Measurements from ENCODE around the gene TRMT1.

The TRMT1 gene

DNA sequence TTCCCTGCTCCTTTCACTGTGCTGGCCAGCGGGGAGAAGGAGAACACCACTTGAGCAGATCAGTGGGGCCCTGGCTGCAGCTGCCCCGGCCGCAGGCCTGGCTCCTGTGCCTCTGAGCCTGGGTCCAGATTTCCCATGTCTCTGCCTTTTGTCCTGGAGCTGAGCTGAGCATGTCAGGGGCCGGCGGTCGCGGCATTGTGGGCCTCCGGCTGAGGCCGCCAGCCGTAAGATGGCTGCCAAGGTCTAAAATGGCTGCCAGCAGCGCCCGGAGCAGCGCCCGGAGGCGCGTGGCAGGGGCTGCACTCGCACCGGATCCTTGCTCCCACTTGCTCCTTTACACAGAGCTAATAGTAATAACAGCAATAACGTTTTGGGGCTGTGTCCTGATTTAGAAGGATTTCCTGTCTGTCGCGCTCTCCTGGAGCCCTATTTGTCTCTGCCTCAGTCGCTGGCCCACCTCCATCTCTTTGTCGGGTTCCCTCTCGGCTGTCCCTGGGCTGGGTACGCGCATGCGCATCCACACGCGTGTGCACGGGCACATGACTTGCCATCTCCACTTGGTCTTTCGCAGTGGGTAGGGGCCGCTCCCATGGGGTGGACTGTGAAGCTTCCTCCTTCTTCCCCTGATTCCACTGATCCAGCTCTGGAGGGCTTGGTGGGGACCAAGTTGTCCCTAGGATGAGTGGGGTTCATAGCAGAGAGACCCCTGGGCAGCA is 46.0 kb downstream of the TRMT1 start:
- DNase-seq (ENCODE audit: low read depth): no peak

DNA sequence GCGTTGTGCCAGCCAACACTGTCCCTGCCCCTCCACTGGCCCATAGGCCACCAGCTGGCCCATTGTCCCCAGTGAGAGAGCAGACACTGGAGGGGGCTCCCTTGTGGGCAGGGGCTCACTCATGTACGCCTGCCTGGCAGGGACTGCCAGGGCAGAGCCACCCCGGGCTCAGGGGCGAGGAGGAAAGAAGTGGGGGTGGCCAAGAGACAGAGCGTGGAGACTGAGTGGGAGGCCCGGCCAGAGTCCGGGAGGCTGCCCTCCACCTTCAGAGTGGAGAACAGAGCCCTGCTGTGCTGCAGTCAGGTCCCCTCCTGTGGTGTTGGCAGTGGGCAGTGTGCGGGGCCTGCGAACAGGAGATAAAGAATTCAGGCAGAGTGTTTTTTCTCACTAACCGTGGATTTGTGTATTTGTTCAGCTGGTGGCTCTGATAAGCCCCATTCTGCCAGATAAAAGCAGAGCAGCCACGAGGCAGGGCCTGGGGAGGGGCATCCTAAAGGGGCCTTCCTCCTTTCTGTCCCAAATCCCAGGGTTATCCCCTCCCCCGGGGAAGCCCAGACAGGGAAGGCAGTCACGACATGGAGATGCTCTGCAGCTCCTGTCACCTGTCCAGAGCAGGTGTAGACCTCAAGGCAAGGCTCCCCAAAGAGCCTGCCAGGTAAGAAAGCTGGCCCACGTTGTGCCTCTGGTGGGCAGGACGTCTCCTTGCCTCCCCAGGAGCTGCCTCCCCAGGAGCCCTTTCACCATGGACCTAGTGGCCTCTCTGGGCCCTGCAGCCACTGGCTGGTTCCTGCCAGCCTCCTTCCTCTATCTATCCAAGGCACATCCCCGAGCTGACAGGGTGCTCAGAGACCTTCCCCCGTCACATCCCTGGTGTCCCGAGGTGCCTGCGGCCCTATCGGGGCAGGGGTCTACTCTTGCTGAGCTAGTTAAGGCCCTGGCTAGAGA is 46.9 kb downstream of the TRMT1 start:
- DNase-seq (ENCODE audit: low read depth): no peak

DNA sequence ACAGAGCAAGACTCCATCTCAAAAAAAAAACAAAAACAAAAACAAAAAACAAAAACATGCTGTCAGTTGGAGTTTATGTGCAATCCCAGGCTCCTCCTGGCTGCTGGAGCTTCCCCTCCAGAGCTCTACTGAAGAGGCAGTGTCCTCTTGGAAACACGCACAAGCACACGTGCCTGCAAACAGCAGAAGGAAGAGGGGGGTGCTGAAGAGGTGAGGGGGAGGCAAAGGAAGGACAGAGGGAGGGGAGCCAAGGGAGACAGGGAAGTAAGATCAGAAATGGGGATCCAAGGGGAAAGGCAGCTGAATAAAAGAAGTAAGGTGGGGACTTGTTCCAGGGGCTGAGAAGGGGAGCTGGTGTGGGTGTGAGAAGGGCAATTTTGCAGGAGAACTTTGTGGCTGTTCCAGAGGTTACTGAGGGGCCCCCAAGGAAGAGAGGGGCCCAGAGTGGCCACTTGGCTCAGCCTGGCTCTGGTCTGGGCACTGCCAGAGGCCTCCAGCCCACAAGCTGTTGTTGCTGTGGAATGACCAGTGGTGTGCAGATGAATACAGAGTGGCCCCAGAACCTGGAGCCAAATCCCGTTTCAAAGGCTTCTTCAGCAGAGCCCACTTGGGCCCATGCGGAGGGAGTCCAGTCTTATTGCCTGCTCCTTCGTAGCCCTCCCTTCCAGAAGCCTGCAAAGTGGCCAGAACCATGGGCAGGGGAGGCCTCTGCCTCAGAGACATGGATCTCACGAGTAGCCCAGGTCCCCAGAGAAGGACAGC is 48.3 kb downstream of the TRMT1 start:
- DNase-seq (ENCODE audit: low read depth): no peak

DNA sequence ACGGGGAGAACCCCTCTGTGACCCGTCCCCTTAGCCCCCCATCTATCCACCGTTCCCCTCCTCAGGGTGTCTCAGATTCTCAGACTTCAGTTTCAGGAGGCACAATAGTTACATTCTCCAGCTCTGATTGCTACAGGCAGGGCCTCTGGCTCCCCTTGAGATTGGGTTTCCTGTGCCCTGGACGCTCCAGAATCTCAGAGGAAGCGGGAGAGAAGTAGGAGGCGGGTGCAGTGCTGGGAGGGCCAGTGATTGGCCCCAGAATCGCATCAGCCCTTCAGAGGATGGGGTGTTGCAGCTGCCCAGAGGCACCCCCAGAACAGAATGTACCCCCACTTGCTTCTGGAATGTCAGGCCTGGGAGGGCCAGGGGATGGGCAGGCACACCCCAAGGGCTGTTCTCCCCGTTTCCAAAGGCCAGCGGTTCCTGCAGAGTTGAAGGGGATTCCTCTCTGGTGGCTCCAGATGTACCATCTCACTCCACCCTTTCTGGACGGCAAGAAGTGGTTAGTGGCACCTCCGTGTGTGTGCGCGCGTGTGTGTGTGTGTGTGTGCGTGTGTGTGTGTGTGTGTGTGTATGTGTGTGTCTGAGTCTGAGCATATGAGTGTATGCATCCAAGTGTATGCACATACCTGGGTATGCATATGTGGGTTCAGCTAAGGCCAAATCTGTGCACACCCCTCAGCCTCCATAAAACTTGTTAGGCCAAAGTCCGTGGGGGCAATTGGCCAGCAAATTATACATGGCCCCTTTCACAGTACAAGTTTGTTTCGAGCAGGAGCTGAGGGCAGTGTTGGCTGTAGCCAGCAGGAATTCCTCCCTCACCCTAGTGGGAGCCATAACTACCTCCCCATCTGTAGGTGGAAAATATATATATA is 49.4 kb downstream of the TRMT1 start:
- DNase-seq (ENCODE audit: low read depth): no peak

DNA sequence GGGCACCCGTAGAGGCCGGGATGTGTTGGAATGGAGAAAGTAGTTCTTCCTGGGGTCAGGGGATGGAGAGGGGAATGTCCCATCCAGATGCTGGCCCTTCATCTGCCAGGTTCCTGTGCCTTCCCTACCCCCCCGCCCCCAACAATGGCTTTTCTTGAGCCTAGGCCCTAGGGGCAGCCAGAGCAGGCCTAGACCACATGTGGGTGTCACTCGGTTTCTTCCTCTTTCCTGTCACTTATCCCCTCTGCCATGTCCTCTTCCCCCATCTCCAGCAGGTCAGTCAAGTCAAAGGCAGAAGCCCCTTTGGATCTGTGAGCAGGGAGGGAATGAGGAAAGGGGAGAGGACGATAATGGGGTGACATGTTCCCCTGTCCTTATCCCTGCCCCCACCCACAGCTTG is 50.3 kb downstream of the TRMT1 start:
- DNase-seq (ENCODE audit: low read depth): no peak

DNA sequence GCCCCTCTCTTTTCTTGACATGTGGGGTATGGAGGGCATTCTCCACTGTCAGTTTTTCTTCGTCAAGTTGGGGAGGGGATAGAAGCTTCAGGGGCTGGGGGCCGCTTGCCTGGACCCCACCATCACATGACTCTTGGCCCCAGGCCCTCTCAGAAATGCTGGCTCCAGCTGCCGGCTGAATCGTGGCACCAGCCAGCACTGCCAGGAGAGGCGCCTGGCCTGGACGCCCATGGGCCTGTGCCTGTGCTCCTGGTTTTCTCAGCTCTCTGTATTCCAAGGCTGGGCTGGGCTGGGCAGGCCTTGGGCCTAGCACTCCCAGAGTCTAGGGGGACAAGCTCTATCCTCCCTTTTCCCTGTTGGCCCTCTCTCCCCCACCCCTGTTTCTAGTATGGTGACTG is 52.4 kb downstream of the TRMT1 start:
- no peak for DNase-seq (ENCODE audit: low read depth)

DNA sequence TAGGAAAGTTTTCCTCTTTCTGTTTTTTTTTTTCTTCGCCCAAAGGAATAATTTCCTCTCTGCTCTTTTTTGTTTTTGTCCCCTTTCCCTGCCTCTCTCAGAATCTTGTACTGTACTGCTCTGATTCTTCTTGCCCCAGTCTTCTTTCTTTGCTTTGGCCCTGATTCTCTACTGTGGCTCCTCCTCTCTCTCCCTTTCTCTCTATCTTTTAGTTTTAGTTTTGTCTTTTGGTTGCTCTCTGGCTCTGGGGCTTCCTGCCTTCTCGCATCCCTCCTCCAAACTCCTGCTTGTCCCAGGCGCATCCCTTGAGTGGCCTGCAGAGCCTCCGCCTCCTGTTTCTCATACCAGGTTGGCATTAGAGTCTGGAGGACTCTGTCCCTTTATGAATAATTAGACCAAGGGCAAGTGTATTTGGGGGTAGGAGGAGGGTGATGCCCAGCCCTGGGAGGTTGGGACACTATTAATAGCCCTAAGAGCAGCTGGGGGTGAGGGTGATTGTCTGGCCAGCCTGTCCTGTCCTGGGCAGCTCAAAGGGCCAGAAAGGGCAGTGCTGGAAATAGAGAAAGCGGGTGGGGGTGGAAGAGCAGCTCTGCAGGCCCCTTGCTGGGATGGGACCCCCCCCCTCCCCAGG is 53.0 kb downstream of the TRMT1 start:
- DNase-seq (ENCODE audit: low read depth): no peak

DNA sequence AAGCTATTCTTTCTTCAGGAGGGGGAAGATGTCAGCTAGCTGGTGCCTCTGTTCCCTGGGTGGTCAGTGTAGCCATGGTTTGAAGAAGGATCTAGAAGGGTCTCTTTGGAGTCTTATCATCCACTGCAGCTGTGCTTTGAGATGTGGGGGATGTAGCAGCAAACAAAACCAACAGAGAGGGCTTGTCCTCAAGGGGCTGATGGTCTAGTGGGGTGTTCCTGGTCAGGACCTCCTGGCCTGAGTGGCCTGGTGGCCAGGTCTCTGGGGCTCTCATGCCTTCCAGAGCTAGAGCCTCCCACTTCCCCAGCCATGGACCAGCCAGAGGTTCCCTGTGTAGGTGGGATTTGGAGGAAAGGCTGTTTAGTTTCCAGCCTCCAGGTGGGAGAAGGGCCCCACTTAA is 54.2 kb downstream of the TRMT1 start:
- DNase-seq (ENCODE audit: low read depth): no peak

DNA sequence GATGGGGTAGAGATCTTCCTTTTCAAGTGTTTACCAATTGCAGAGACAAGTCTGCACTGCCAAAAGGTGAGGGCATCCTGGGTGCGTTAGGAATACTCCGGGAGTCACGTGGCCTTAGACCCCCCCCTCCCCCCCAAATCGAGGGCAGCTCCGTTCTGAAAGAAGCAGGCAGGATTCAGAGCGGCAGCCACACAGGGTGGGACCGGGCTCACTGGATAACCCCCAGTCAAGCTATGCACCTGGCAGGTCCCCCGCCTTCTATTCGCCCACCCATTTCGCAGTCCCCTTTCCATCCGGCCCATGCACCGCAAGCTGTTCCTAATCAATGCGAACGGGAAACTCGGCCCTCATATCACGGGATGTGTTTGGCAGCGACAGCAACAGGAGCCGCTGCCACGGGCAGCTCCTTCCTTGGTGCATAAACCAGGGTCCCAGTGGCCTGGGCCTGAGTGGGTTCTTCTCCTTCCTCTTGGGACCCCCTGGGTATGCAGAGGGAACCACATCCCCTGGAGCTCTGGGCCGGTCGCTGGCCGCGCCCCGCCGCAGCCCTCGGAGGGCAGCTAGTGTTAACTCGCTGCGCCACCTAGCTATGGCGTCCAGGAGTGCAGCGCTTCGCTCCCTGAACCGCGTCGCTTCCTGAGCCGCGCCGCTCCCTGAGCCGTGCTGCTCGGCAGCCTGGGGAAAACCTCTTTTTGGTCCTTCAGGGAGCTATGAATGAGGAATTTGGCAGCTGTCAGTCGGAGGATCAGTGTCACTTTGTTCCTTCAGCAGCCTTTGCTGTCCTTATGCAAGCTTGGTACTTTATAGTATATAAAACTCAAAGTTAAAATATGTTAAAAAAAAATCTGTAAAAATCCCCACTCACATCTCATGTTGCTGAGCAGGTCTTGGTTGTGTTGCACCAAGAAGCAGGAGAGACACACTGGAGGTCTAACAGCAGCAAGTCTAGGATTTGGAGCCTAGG is 55.3 kb downstream of the TRMT1 start:
- DNase-seq (ENCODE audit: low read depth): no peak

DNA sequence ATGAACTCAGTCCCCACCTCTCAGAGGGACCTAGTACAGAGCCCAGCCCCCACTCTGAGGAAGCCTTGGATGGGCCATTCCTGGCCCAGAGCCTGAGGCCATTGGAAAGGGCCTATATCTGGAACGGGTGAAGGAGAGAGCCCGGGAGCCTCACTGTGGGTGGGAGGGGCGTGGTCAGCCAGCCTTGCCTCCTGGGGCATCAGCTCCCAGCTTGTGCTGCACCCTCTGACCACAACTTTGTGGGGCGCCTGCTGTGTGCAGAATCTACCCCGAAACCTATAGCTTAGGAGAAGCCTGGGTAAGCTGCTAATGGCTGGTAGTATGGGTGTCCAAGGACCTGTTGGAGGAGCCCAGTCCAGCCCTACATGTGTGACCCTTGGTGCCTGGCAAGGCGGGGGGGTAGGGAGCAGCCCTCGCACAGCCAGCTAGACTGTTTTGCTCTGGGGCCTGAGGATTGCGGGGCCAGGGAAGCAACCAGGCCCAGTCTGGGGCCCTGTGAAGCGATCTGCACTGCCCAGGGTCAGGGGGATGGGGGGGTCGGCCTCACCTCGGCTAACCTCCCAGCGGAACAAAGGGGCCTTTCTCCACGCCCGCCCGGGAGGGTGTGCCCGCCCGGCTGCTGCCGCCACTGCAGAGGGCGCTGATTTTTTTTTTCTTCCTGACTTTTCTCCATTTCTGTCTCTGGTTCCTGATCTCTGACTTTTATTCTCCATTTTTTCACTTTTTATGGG is 56.1 kb downstream of the TRMT1 start:
- DNase-seq (ENCODE audit: low read depth): no peak

DNA sequence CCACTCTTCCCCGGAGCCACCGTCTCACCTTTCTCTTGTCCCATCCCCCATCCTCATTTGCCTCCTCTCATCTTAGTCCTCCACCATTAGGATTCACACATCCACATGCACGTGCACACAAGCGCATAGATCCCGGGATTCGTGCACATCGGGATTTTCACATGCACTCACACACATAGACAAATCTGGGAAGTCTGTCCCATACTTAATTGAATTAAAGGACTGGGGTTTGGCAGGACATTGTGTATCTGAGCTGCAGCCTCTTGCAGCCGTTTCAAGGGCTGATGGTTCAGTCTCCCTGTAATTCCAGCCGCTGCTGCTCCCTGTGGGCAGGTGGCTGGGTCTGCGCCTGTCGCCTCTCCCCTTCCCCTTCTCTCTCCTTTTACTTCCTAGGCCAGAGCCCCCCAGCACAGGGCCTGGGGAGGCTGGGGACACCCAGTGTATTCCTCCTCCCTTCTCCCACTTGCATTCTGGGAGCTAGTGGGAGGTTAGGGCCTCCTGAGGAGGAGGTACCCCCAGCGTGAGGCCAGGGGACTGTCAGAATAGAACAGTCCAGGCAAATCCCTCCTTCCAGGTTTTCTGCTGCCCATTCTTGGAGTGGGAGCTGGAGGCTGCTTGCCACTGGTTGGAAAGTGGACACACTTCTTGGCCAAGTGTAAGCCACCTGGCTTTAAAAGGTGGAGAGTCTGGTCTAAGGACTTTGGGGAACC is 57.4 kb downstream of the TRMT1 start:
- no peak for DNase-seq (ENCODE audit: low read depth)

DNA sequence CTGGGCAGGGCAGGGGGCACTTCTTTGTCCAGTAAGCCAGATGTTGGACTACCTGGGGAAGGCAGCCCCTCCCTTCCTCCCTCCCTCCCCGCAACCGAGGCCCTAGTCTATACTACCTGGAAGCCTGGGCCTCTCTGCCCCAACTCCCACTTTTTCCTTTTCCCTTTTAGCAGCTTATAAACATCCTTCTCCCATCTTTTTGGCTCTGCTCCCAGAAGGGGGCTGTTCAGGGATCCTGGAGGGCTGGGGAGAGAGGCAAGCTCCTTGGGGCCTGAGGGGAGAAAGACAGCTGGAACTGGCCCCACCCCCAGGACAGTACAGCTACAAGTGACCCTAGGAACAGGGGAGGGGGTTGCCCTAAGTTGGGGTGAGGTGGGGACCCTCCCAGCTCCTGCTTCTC is 58.8 kb downstream of the TRMT1 start:
- no peak for DNase-seq (ENCODE audit: low read depth)

DNA sequence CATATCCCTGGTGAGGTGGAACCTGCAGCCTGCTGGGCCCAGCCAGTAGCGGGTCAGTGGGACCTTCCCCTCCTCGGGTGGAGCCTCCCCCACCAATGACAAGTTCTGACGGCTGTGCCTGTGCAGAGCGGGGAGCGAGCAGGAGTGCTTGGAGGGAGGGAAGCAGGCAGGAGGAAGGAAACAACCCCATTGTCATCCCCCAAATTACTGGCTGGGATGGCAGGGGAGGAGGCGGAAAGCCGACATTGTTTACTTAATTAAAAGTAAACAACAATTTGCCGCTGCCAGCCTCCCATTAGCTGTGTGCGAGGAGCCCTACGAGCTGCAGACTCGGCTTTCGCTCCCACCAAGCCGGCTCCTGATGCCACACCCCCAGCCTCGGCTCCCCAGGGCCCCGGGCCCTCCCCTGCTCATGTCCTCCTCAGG is 59.4 kb downstream of the TRMT1 start:
- no peak for DNase-seq (ENCODE audit: low read depth)

DNA sequence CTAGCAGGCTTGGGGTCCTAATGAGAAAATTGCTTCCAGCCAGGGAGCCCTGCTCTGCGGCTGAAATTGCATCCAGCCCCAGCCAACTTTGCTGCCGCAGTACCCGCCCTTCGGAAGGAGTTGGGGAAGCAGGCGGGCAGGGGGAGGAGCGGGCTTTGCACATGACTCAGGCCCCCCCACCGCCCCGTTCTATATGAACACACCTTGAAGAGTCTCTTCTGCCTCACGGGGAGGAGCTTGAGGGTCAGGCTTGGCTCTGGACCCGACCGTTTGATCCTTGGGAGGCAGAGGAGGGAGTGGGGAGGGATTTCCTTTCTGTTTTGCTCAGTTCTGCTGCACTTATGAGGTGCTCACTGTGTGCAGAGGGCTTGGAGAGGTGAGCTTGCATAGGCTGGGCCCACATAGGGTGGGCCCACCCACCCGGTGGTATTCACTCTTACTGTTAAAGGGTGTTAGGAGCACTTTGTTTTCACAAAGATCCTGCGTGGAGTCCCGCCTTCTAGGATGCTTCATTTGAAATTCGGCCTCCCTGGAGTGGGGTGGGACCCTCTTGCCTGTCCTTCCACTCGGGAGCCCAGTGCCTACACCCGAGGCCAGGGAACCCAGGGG is 60.4 kb downstream of the TRMT1 start:
- DNase-seq (ENCODE audit: low read depth): no peak

DNA sequence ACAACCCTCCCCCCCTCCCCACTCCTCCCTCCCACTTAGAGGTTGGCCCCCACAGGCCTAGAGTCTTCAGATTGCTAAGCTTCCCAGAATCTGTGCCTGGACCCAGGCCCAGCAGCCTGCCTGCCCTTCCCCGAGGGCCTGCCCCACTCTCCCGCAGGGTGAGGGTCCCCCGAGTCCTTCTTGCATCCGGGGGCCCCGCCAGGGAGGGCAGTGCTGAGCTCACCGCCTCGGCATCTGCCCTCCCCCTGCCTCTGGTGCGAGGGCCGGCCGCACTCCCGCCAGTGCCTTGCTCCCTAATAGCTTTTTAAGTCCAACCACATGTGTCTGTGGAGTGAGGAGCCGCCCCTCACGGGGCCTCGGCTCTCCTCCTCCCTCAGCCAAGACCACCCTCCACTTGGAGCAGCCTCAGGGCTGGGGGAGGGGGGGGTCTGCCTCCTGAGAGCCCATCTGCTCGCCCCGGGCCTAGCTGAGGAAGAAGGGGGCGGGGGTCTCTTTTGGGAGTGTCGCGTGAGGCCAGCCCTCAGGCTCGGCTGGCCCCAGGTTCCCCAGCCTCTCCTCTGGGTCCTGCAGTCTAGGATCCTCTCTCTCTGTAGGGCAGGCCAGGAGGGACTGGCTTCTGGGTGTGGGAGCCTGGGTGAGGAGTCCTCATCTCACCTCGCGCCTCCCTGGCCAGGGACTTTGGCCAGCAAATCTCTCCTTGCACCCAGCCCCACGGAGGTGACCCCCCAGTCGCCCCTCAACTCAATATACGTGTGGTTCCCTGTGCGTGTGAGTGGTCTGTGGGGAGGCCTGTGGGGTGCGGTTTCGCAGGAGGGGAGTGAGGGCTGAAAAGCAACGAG is 61.1 kb downstream of the TRMT1 start:
- no peak for DNase-seq (ENCODE audit: low read depth)
